Panc1 (cell line): ENCODE measurements around the gene NT5DC1.

Source experiments
- CTCF ChIP-seq: fragments of 450-650 bp; IDR thresholded peaks from 2 replicates; pipeline ENCODE4 v1.5.1; 2017; ENCODE audit warnings: mild to moderate bottlenecking
- POLR2AphosphoS5 ChIP-seq: IDR thresholded peaks from 2 replicates; pipeline ENCODE4 v1.6.1; 2012; ENCODE audit warnings: mild to moderate bottlenecking, low read depth, low read length, moderate library complexity
- REST ChIP-seq, 2 experiments: IDR thresholded peaks; 2 replicates each; pipeline ENCODE4 v1.6.1; 2011 to 2012; ENCODE audit warnings: low read depth in 2 of 2, control low read depth in 1 of 2, low read length in 1 of 2, mild to moderate bottlenecking in 1 of 2, moderate library complexity in 1 of 2; ENCODE audit not compliant: insufficient read depth in 1 of 2
- SIN3A ChIP-seq: IDR thresholded peaks from 2 replicates; pipeline ENCODE4 v1.6.1; 2012; ENCODE audit warnings: low read depth, mild to moderate bottlenecking, low read length, moderate library complexity, borderline replicate concordance; ENCODE audit not compliant: insufficient read depth

- TF ChIP-seq CTCF (no peak), POLR2AphosphoS5 (no peak), REST (IDR thresholded peaks at IDR 0.05; ENCODE audit: insufficient read depth in 1 of 2, low read depth in 2 of 2, low read length in 1 of 2) (no peak), SIN3A (no peak)
Observed at GRCh38 chr6:116166369-116166768, 65.7 kb downstream of the NT5DC1 start.
